OCI-LY7 (cell line): ENCODE measurements around the gene TGFBR3.

ENCODE experiments used
- CTCF ChIP-seq: fragments of 200-600 bp; sonication (generic); conservative IDR thresholded peaks from 2 replicates; pipeline ENCODE4 v1.5.1; 2014; ENCODE audit warnings: mild to moderate bottlenecking, antibody characterized with exemption, low read length, moderate library complexity, mixed read lengths
- EZH2phosphoT487 ChIP-seq: fragments of 200-600 bp; sonication (generic); IDR thresholded peaks from 2 replicates; pipeline ENCODE4 v1.6.1; 2018; ENCODE audit warnings: low read depth, borderline replicate concordance, mild to moderate bottlenecking, mixed run types, antibody characterized with exemption, low read length, moderate library complexity, mixed read lengths

GRCh38 chr1:91768786-91769725 is 116.9 kb downstream of the TGFBR3 start:
- no peak for TF ChIP-seq CTCF
- TF ChIP-seq EZH2phosphoT487 = no peak
